Esophagus muscularis mucosa (tissue), 4 donors: ENCODE data around the gene ARHGAP23.

Source experiments
- EP300 ChIP-seq: sonication (generic); formaldehyde crosslinking; IDR thresholded peaks from one replicate; pipeline ENCODE4 v1.6.1; 2017; ENCODE audit warnings: antibody characterized with exemption
- POLR2A ChIP-seq: fragments of 450-650 bp; IDR thresholded peaks from one replicate; pipeline ENCODE4 v1.6.1; 2017; ENCODE audit warnings: antibody characterized with exemption, moderate library complexity, mild to moderate bottlenecking, low read depth
- POLR2AphosphoS5 ChIP-seq, 2 donors: sonication (generic); formaldehyde crosslinking; IDR thresholded peaks; one replicate each; pipeline ENCODE4 v1.6.1; 2017; ENCODE audit warnings: antibody characterized with exemption in 2 of 2
- TF ChIP-seq, protein P1 (sequence below), 3 experiments: fragments of 200-600 bp in 2 of 3; fragments of 450-650 bp in 1 of 3; sonication (generic) in 2 of 3; IDR thresholded peaks; one replicate each; pipeline ENCODE4 v1.5.1; 2017 to 2019; ENCODE audit warnings: antibody characterized with exemption in 3 of 3, mild to moderate bottlenecking in 2 of 3, moderate library complexity in 1 of 3

DNA sequence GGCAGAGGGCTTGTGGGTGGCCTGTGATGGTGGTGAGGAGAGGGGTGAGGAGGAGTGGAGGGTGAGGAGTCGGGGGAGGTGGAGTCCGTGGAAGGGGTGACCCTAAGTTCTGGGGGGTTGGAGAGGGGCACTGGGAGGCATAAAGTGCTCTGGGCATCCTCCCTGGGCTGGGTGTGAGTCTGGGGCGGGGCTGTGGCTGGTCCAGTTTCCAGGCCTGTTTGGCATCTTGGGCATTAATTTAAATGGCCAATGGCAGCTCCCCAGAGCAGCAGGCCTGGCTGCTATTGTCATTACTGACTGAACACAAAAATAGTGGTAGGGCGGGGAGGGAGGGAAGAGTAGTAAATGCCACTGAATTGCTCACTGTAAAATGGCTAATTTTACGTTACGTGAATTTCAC lies 7.7 kb upstream of the ARHGAP23 start:
- TF ChIP-seq, protein P1, sequence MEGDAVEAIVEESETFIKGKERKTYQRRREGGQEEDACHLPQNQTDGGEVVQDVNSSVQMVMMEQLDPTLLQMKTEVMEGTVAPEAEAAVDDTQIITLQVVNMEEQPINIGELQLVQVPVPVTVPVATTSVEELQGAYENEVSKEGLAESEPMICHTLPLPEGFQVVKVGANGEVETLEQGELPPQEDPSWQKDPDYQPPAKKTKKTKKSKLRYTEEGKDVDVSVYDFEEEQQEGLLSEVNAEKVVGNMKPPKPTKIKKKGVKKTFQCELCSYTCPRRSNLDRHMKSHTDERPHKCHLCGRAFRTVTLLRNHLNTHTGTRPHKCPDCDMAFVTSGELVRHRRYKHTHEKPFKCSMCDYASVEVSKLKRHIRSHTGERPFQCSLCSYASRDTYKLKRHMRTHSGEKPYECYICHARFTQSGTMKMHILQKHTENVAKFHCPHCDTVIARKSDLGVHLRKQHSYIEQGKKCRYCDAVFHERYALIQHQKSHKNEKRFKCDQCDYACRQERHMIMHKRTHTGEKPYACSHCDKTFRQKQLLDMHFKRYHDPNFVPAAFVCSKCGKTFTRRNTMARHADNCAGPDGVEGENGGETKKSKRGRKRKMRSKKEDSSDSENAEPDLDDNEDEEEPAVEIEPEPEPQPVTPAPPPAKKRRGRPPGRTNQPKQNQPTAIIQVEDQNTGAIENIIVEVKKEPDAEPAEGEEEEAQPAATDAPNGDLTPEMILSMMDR (IDR thresholded peaks at IDR 0.05) = no peak
- TF ChIP-seq EP300 (no peak), POLR2A (no peak), POLR2AphosphoS5 (IDR thresholded peaks at IDR 0.05) (no peak)
